A549 (cell line): ENCODE measurements around the gene DENND10. TPM values are rescaled to one million over a fixed set of nuclear protein-coding genes. Genes with fewer than 3 reads are reported as not detected.

Experiments
- ATAC-seq, 2 experiments: fragments of 200-7000 bp in 1 of 2; fragments of >200 bp in 1 of 2; cut with Nextera tagmentation in 1 of 2; cut with Tn5 transposase in 1 of 2; 3 replicates each; pipeline versions ENCODE4 v1.8.0 to v1.9.1; 2018 to 2020; ENCODE audit warnings: mild to moderate bottlenecking in 1 of 2, moderate library complexity in 1 of 2
- CTCF ChIA-PET: fragments of 300-600 bp; sonication (Branson Sonifier 250); formaldehyde crosslinking; extraction: SDS; loops from one replicate; lab custom pipeline; 2021; ENCODE audit warnings: antibody characterized with exemption, inconsistent platforms; lab: Yijun Ruan, JAX
- POLR2A ChIA-PET: fragments of 350-600 bp; formaldehyde crosslinking; extraction: SDS; loops from one replicate; lab custom pipeline; 2021; ENCODE audit warnings: antibody characterized with exemption, inconsistent platforms; lab: Yijun Ruan, JAX
- DNase-seq, 2 experiments: peaks; one replicate each; pipeline versions ENCODE4 v3.0.0 to v3.0.0-alpha.2; 2011 to 2016; ENCODE audit warnings: low read depth in 1 of 2, low spot score in 1 of 2
- FAIRE-seq: peaks from 2 replicates; lab custom pipeline; 2011; peaks lifted over from hg19 to GRCh38; lab: Jason Lieb, UNC
- H3K27ac ChIP-seq, 2 experiments: fragments of >200 bp; sonication (Bioruptor Twin); formaldehyde crosslinking; 3 replicates each; pipeline ENCODE4 v1.5.1; 2016 to 2017
- H3K4me1 ChIP-seq: fragments of >200 bp; sonication (Bioruptor Twin); formaldehyde crosslinking; 3 replicates; pipeline ENCODE4 v1.6.1; 2016
- H3K4me2 ChIP-seq: fragments of >200 bp; sonication (Bioruptor Twin); formaldehyde crosslinking; 3 replicates; pipeline ENCODE4 v1.6.1; 2016
- H3K4me3 ChIP-seq: fragments of >200 bp; sonication (Bioruptor Twin); formaldehyde crosslinking; 3 replicates; pipeline ENCODE4 v1.5.1; 2016
- H3K9me3 ChIP-seq: fragments of >200 bp; sonication (Bioruptor Twin); formaldehyde crosslinking; 3 replicates; pipeline ENCODE4 v1.6.1; 2016
- CBX8 ChIP-seq: fragments of 200-600 bp; sonication (generic); IDR thresholded peaks from 2 replicates; pipeline ENCODE4 v1.6.1; 2016
- CHD2 ChIP-seq: fragments of 150-350 bp; IDR thresholded peaks from 2 replicates; pipeline ENCODE4 v1.6.1; 2014; ENCODE audit warnings: low read length; ENCODE audit not compliant: partially characterized antibody
- EHF ChIP-seq: fragments of 250-450 bp; sonication (Bioruptor Pico); IDR thresholded peaks from 2 replicates; pipeline ENCODE4 v1.5.0; 2020; ENCODE audit warnings: mild to moderate bottlenecking
- EP300 ChIP-seq, 2 experiments: fragments of >200 bp; sonication (Bioruptor Twin); formaldehyde crosslinking; IDR thresholded peaks; 2 replicates in 1 of 2; 3 replicates in 1 of 2; pipeline ENCODE4 v1.6.1; 2016 to 2017
- ESRRA ChIP-seq: fragments of 150-350 bp; IDR thresholded peaks from 2 replicates; pipeline ENCODE4 v1.6.1; 2014; ENCODE audit warnings: mild to moderate bottlenecking, low read length, borderline replicate concordance
- FOSL2 ChIP-seq, 2 experiments: fragments of 450-650 bp in 1 of 2; fragments of >200 bp in 1 of 2; sonication (Bioruptor Twin) in 1 of 2; formaldehyde crosslinking; IDR thresholded peaks; 2 replicates each; pipeline versions ENCODE4 v1.5.0 to v1.6.1; 2016 to 2020; ENCODE audit warnings: mild to moderate bottlenecking in 1 of 2, moderate library complexity in 1 of 2
- GATA3 ChIP-seq: IDR thresholded peaks from 2 replicates; pipeline ENCODE4 v1.6.1; 2012; ENCODE audit warnings: borderline replicate concordance
- HDAC2 ChIP-seq: fragments of 200-600 bp; sonication (generic); IDR thresholded peaks from 2 replicates; pipeline ENCODE4 v1.6.1; 2016
- HOXA7 ChIP-seq: fragments of 250-450 bp; sonication (Bioruptor Pico); IDR thresholded peaks from 2 replicates; pipeline ENCODE4 v1.5.0; 2020; ENCODE audit warnings: mild to moderate bottlenecking, moderate library complexity
- HOXB5 ChIP-seq: fragments of 250-450 bp; sonication (Bioruptor Pico); IDR thresholded peaks from 2 replicates; pipeline ENCODE4 v1.5.0; 2020; ENCODE audit warnings: mild to moderate bottlenecking, moderate library complexity
- KDM5A ChIP-seq: fragments of 200-600 bp; sonication (generic); IDR thresholded peaks from 2 replicates; pipeline ENCODE4 v1.6.1; 2016; ENCODE audit warnings: antibody characterized with exemption, mild to moderate bottlenecking
- MAZ ChIP-seq: fragments of 150-350 bp; IDR thresholded peaks from 2 replicates; pipeline ENCODE4 v1.6.1; 2014; ENCODE audit warnings: antibody characterized with exemption, low read depth, low read length, borderline replicate concordance
- NPAS2 ChIP-seq: fragments of 250-450 bp; sonication (Bioruptor Pico); IDR thresholded peaks from 2 replicates; pipeline ENCODE4 v1.8.0; 2022; ENCODE audit warnings: mild to moderate bottlenecking, moderate library complexity, borderline replicate concordance
- PHF8 ChIP-seq: fragments of 200-600 bp; sonication (generic); IDR thresholded peaks from 2 replicates; pipeline ENCODE4 v1.6.1; 2016; ENCODE audit warnings: low read depth, mild to moderate bottlenecking, antibody characterized with exemption, moderate library complexity, borderline replicate concordance
- POLR2A ChIP-seq: IDR thresholded peaks from 2 replicates; pipeline ENCODE4 v1.6.1; 2012; ENCODE audit warnings: mild to moderate bottlenecking, low read length
- RAD21 ChIP-seq, 2 experiments: fragments of >200 bp in 1 of 2; sonication (Bioruptor Twin) in 1 of 2; formaldehyde crosslinking in 1 of 2; IDR thresholded peaks in 1 of 2; conservative IDR thresholded peaks in 1 of 2; 2 replicates in 1 of 2; 3 replicates in 1 of 2; pipeline ENCODE4 v1.6.1; 2012 to 2018; ENCODE audit warnings: inconsistent platforms in 1 of 2
- RCOR1 ChIP-seq: fragments of 150-350 bp; IDR thresholded peaks from 2 replicates; pipeline ENCODE4 v1.6.1; 2014; ENCODE audit warnings: antibody characterized with exemption, low read length, low read depth
- SREBF2 ChIP-seq: fragments of 450-650 bp; IDR thresholded peaks from 2 replicates; pipeline ENCODE4 v1.6.1; 2014; ENCODE audit warnings: mild to moderate bottlenecking, moderate library complexity
- TFCP2L1 ChIP-seq: fragments of 250-450 bp; sonication (Bioruptor Pico); IDR thresholded peaks from 2 replicates; pipeline ENCODE4 v1.5.0; 2021; ENCODE audit warnings: mild to moderate bottlenecking
- TP53 ChIP-seq: fragments of 250-450 bp; sonication (Bioruptor Pico); IDR thresholded peaks from 2 replicates; pipeline ENCODE4 v1.5.0; 2021; ENCODE audit warnings: mild to moderate bottlenecking, moderate library complexity
- WGBS: methylation state at CpG from one replicate; pipeline ENCODE4 v1.1.6; 2017; ENCODE audit errors: missing lambda C conversion rate; 5-methylcytosine and 5-hydroxymethylcytosine counted together
- polyA plus RNA-seq, 4 experiments: library from polyadenylated mRNA; depleted of rRNA in 3 of 4; stranded (reverse); fragments of >200 nt; fragmentation: RNase III in 1 of 4; extraction: RNeasy Plus Mini Kit Qiagen cat#74134 plus additional on column Dnase treatment in 1 of 4; gene quantifications; 2 replicates in 3 of 4; 3 replicates in 1 of 4; pipeline ENCODE4 v1.2.3, GENCODE V29; 2011 to 2017
- TF ChIP-seq, protein P1 (sequence below): fragments of 200-600 bp; sonication (generic); IDR thresholded peaks from 2 replicates; pipeline ENCODE4 v1.6.1; 2016; ENCODE audit warnings: antibody characterized with exemption, mild to moderate bottlenecking, moderate library complexity
- TF ChIP-seq, protein P2 (sequence below): fragments of >200 bp; sonication (Bioruptor Twin); formaldehyde crosslinking; IDR thresholded peaks from 2 replicates; pipeline ENCODE4 v1.6.1; 2016
- TF ChIP-seq, protein P3 (sequence below): fragments of 150-350 bp; IDR thresholded peaks from 2 replicates; pipeline ENCODE4 v1.6.1; 2014; ENCODE audit warnings: low read depth, mild to moderate bottlenecking, low read length
- TF ChIP-seq, protein P4 (sequence below): IDR thresholded peaks from 2 replicates; pipeline ENCODE4 v1.6.1; 2012

Gene DENND10
- polyA plus RNA-seq, 2 of the 4 experiments (the other 2 are of a cell fraction), result 49.7 to 94.3 TPM

DNA sequence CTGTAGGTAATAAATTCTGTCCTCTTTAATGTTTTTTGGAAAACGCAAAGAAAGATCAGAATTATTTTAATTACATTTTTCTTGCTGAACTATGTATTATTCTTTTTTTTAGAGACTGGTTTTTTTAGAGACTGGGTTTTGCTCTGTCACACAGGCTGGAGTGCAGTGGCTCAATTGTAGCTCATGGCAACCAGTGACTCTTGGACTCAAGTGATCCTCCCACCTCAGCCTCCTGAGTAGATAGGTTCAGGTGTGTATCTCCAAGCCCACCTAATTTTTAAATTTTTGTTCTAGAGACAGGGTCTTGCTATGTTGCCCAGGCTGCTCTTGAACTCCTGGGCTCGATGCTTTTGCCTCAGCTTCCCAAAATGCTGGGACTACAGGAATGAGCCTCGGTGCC, 5.3 kb upstream of the DENND10 start:
- Histone ChIP-seq H3K4me3 (no peak overlapping the region), H3K4me1 (peaks cover 5% of the 10 kb centered on the region; the same call in 1 of the 3 replicates), H3K27ac (no peak overlapping the region), H3K9me3 (no peaks in the 10 kb centered on the region), H3K4me2 (no peak overlapping the region)
- FAIRE-seq (no peak), ATAC-seq (no peak), DNase-seq (no peak)
- ChIA-PET CTCF (interaction anchor here (0.7 to 5.7 kb wide), 2 partner anchors 15 to 90 kb away, joined by 3 to 20 read pairs; no protein-coding TSS in a partner anchor), POLR2A (interaction anchor here (1.3 kb wide), 1 partner anchor 344 kb away, joined by 3 read pairs; the partner anchor contains the start of gene CACUL1)
- TF ChIP-seq EP300 (IDR thresholded peaks at IDR 0.05) (no peak), TFCP2L1 (CRISPR knock-in tag) (no peak), NPAS2 (CRISPR knock-in tag) (no peak), KDM5A (no peak), CBX8 (no peak), TP53 (CRISPR knock-in tag) (no peak), HDAC2 (no peak), CHD2 (no peak), HOXB5 (no peak), FOSL2 (IDR thresholded peaks at IDR 0.05) (no peak), FOSL2 (CRISPR knock-in tag; IDR thresholded peaks at IDR 0.05) (no peak), SREBF2 (no peak), ESRRA (no peak)
- TF ChIP-seq, protein P1, sequence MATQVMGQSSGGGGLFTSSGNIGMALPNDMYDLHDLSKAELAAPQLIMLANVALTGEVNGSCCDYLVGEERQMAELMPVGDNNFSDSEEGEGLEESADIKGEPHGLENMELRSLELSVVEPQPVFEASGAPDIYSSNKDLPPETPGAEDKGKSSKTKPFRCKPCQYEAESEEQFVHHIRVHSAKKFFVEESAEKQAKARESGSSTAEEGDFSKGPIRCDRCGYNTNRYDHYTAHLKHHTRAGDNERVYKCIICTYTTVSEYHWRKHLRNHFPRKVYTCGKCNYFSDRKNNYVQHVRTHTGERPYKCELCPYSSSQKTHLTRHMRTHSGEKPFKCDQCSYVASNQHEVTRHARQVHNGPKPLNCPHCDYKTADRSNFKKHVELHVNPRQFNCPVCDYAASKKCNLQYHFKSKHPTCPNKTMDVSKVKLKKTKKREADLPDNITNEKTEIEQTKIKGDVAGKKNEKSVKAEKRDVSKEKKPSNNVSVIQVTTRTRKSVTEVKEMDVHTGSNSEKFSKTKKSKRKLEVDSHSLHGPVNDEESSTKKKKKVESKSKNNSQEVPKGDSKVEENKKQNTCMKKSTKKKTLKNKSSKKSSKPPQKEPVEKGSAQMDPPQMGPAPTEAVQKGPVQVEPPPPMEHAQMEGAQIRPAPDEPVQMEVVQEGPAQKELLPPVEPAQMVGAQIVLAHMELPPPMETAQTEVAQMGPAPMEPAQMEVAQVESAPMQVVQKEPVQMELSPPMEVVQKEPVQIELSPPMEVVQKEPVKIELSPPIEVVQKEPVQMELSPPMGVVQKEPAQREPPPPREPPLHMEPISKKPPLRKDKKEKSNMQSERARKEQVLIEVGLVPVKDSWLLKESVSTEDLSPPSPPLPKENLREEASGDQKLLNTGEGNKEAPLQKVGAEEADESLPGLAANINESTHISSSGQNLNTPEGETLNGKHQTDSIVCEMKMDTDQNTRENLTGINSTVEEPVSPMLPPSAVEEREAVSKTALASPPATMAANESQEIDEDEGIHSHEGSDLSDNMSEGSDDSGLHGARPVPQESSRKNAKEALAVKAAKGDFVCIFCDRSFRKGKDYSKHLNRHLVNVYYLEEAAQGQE, result no peak
- 79% methylated on average over 3 of the region's 3 CpGs for WGBS

DNA sequence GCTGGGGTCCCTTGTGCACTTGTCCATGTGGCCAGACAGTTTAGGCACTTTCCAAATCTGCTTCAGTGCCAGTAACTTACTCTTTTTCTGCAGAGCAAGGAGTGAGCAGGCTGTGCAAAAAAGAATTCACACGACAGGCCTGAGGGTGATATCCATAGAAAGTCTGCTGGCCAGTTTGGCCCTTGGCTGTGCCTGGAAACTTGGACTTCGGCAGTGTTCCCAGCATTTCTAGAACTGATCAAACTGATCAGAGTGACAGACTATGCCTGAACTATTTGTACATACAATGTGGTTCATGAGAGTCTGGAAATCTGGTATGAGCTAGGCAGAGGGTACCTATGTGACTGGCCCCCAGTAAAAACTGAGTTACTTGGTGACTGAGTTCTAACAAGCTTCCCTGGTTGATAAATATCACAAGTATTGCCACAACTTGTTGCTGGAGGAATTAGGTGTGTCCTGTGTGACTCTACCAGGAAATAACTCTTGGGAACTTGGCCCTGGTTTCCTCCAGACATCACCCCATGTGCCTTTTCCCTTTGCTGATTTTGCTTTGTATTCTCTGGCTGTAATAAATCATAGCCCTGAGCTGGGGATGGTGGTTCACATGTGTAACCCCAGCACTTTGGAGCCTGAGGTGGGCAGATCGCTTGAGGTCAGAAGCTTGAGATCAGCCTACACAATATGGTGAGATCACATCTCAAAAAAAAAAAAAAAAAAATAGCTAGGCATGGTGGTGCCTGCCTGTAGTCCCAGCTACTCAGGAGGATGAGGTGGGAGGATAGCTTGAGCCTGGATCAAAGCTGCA, 3.3 kb upstream of the DENND10 start:
- H3K4me1 ChIP-seq, result peaks cover 13% of the 10 kb centered on the region; the same call in 2 of the 3 replicates
- no peak overlapping the region for H3K4me3 ChIP-seq
- no peak for ATAC-seq
- FAIRE-seq, result no peak
- ChIA-PET CTCF (interaction anchor here (5.7 kb wide), 1 partner anchor 17 kb away, joined by 20 read pairs; no protein-coding TSS in a partner anchor), POLR2A (interaction anchor here (0.5 to 0.7 kb wide), 3 partner anchors 67 to 137 kb away, joined by 3 to 5 read pairs (median 4); no protein-coding TSS in a partner anchor)
- H3K27ac ChIP-seq, result no peak overlapping the region
- no peak overlapping the region; the same call in 2 of the 3 replicates for H3K4me2 ChIP-seq
- no peaks in the 10 kb centered on the region for H3K9me3 ChIP-seq
- TF ChIP-seq HOXA7 (CRISPR knock-in tag) (no peak), RCOR1 (no peak), PHF8 (no peak), GATA3 (no peak), RAD21 (conservative IDR thresholded peaks at IDR 0.05 in 1 of 2, IDR thresholded peaks at IDR 0.05 in 1 of 2) (no peak), POLR2A (no peak), MAZ (no peak), EHF (CRISPR knock-in tag) (no peak)
- TF ChIP-seq, protein P2, sequence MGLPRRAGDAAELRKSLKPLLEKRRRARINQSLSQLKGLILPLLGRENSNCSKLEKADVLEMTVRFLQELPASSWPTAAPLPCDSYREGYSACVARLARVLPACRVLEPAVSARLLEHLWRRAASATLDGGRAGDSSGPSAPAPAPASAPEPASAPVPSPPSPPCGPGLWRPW, result no peak
- TF ChIP-seq, protein P3, sequence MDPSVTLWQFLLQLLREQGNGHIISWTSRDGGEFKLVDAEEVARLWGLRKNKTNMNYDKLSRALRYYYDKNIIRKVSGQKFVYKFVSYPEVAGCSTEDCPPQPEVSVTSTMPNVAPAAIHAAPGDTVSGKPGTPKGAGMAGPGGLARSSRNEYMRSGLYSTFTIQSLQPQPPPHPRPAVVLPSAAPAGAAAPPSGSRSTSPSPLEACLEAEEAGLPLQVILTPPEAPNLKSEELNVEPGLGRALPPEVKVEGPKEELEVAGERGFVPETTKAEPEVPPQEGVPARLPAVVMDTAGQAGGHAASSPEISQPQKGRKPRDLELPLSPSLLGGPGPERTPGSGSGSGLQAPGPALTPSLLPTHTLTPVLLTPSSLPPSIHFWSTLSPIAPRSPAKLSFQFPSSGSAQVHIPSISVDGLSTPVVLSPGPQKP, result no peak
- TF ChIP-seq, protein P1, result no peak
- TF ChIP-seq, protein P4, sequence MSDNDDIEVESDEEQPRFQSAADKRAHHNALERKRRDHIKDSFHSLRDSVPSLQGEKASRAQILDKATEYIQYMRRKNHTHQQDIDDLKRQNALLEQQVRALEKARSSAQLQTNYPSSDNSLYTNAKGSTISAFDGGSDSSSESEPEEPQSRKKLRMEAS, result no peak
- TF ChIP-seq, all 56 proteins: peak for 0
- peak in 1 of 2 experiments; percentile 49 for DNase-seq
- WGBS, result 79% methylated on average over 3 of the region's 3 CpGs
